SK-N-SH (cell line): ENCODE data around the gene TPRKB.

ENCODE experiments used
- CHD2 ChIP-seq: fragments of 150-350 bp; IDR thresholded peaks from 2 replicates; pipeline ENCODE4 v1.6.1; 2018; ENCODE audit warnings: low read length; ENCODE audit not compliant: partially characterized antibody
- TF ChIP-seq, protein P1 (sequence below): IDR thresholded peaks from 2 replicates; pipeline ENCODE4 v1.4.0; 2012; ENCODE audit warnings: low read depth
- TF ChIP-seq, protein P2 (sequence below): fragments of 150-350 bp; IDR thresholded peaks from 2 replicates; pipeline ENCODE4 v1.6.1; 2017; ENCODE audit warnings: antibody characterized with exemption, low read length, low read depth, borderline replicate concordance

DNA sequence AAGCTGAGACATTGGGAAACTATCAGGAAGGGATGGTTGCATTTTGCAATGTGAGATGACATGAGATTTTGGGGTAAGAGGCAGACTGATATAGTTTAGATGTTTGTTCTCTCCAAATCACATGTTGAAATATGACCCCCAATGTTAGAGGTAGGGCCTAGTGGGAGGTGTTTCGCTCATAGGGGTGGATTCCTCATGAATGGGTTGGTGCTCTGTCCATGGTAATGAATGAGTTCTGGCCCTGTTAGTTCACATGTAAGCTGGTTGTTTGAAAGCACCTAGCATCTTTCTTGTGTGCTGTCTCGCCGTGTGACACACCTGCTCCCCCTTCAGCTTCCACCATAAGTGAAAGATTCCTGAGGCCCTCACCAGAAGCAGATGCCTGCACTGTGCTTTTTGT lies 37.7 kb downstream of the TPRKB start:
- no peak for TF ChIP-seq CHD2
- TF ChIP-seq, protein P1, sequence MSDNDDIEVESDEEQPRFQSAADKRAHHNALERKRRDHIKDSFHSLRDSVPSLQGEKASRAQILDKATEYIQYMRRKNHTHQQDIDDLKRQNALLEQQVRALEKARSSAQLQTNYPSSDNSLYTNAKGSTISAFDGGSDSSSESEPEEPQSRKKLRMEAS = no peak
- TF ChIP-seq, protein P2, sequence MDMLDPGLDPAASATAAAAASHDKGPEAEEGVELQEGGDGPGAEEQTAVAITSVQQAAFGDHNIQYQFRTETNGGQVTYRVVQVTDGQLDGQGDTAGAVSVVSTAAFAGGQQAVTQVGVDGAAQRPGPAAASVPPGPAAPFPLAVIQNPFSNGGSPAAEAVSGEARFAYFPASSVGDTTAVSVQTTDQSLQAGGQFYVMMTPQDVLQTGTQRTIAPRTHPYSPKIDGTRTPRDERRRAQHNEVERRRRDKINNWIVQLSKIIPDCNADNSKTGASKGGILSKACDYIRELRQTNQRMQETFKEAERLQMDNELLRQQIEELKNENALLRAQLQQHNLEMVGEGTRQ = no peak
